Neural progenitor cell (in vitro differentiated cells): ENCODE data around the gene NOD1. TPM values are rescaled to one million over a fixed set of nuclear protein-coding genes. Genes with fewer than 3 reads are reported as not detected.
"Not testable (repeated sequence)": the region's sequence is repeated elsewhere in the genome, so short reads cannot be mapped to it uniquely, and the experiment has no call there.

Source experiments
- DNase-seq: peaks from one replicate; pipeline ENCODE4 v3.0.0-alpha.2; 2016; ENCODE audit warnings: low spot score
- H2AFZ ChIP-seq: fragments of 200-600 bp; sonication (generic); replicated peaks from 2 replicates; pipeline ENCODE4 v1.6.1; 2016; ENCODE audit warnings: antibody characterized with exemption
- H3F3A ChIP-seq: fragments of 200-600 bp; sonication (generic); 2 replicates; pipeline ENCODE4 v1.6.1; 2016; ENCODE audit warnings: antibody characterized with exemption, low read depth
- H3K27ac ChIP-seq: fragments of 200-600 bp; sonication (generic); 2 replicates; pipeline ENCODE4 v1.5.1; 2016; ENCODE audit warnings: mild to moderate bottlenecking
- H3K27me3 ChIP-seq: fragments of 200-600 bp; sonication (generic); 2 replicates; pipeline ENCODE4 v1.6.1; 2016; ENCODE audit warnings: mild to moderate bottlenecking, moderate library complexity
- H3K36me3 ChIP-seq: fragments of 200-600 bp; sonication (generic); 2 replicates; pipeline ENCODE4 v1.5.1; 2016
- H3K4me1 ChIP-seq: fragments of 200-600 bp; sonication (generic); 2 replicates; pipeline ENCODE4 v1.6.1; 2016; ENCODE audit warnings: mixed run types
- H3K4me2 ChIP-seq: fragments of 200-600 bp; sonication (generic); 2 replicates; pipeline ENCODE4 v1.6.1; 2016
- H3K4me3 ChIP-seq: fragments of 200-600 bp; sonication (generic); 2 replicates; pipeline ENCODE4 v1.5.1; 2016
- H3K79me2 ChIP-seq: fragments of 200-600 bp; sonication (generic); 2 replicates; pipeline ENCODE4 v1.6.1; 2016; ENCODE audit warnings: low read depth
- H3K9ac ChIP-seq: fragments of 200-600 bp; sonication (generic); 2 replicates; pipeline ENCODE4 v1.6.1; 2016
- H3K9me3 ChIP-seq: fragments of 200-600 bp; sonication (generic); 2 replicates; pipeline ENCODE4 v1.5.1; 2016; ENCODE audit warnings: low read depth
- H4K20me1 ChIP-seq: fragments of 200-600 bp; sonication (generic); 2 replicates; pipeline ENCODE4 v1.6.1; 2016; ENCODE audit warnings: low read depth
- H3K27ac Mint-ChIP-seq: 3 replicates; pipeline ENCODE4 v1.8.0; 2021; ENCODE audit warnings: mixed read lengths
- H3K27me3 Mint-ChIP-seq: 2 replicates; pipeline ENCODE4 v1.8.0; 2022; ENCODE audit warnings: low read depth, mild to moderate bottlenecking, inconsistent platforms, moderate library complexity, mixed read lengths; ENCODE audit not compliant: insufficient read depth
- H3K36me3 Mint-ChIP-seq: 3 replicates; pipeline ENCODE4 v1.8.0; 2021; ENCODE audit warnings: mixed read lengths
- H3K4me1 Mint-ChIP-seq: 3 replicates; pipeline ENCODE4 v1.8.0; 2021; ENCODE audit warnings: mixed read lengths
- H3K4me3 Mint-ChIP-seq: 3 replicates; pipeline ENCODE4 v1.8.0; 2021; ENCODE audit warnings: mild to moderate bottlenecking, moderate library complexity, mixed read lengths
- H3K9me3 Mint-ChIP-seq: 3 replicates; pipeline ENCODE4 v1.8.0; 2020; ENCODE audit warnings: mixed read lengths
- EZH2 ChIP-seq: fragments of 200-600 bp; sonication (generic); IDR thresholded peaks from 2 replicates; pipeline ENCODE4 v1.6.1; 2017; ENCODE audit warnings: antibody characterized with exemption, mild to moderate bottlenecking, moderate library complexity
- EZH2phosphoT487 ChIP-seq: fragments of 200-600 bp; sonication (generic); IDR thresholded peaks from 2 replicates; pipeline ENCODE4 v1.6.1; 2017; ENCODE audit warnings: antibody characterized with exemption
- total RNA-seq: library from RNA; depleted of rRNA; stranded (reverse); fragments of >200 nt; gene quantifications from 2 replicates; pipeline ENCODE4 v1.2.3, GENCODE V29; 2015; ENCODE audit warnings: low replicate concordance
- TF ChIP-seq, protein P1 (sequence below): fragments of 200-600 bp; sonication (generic); IDR thresholded peaks from 2 replicates; pipeline ENCODE4 v1.5.1; 2017; ENCODE audit warnings: antibody characterized with exemption, mild to moderate bottlenecking

NOD1 gene, protein sequence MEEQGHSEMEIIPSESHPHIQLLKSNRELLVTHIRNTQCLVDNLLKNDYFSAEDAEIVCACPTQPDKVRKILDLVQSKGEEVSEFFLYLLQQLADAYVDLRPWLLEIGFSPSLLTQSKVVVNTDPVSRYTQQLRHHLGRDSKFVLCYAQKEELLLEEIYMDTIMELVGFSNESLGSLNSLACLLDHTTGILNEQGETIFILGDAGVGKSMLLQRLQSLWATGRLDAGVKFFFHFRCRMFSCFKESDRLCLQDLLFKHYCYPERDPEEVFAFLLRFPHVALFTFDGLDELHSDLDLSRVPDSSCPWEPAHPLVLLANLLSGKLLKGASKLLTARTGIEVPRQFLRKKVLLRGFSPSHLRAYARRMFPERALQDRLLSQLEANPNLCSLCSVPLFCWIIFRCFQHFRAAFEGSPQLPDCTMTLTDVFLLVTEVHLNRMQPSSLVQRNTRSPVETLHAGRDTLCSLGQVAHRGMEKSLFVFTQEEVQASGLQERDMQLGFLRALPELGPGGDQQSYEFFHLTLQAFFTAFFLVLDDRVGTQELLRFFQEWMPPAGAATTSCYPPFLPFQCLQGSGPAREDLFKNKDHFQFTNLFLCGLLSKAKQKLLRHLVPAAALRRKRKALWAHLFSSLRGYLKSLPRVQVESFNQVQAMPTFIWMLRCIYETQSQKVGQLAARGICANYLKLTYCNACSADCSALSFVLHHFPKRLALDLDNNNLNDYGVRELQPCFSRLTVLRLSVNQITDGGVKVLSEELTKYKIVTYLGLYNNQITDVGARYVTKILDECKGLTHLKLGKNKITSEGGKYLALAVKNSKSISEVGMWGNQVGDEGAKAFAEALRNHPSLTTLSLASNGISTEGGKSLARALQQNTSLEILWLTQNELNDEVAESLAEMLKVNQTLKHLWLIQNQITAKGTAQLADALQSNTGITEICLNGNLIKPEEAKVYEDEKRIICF
- total RNA-seq: 5.0 and 7.4 TPM in 2 replicates

DNA sequence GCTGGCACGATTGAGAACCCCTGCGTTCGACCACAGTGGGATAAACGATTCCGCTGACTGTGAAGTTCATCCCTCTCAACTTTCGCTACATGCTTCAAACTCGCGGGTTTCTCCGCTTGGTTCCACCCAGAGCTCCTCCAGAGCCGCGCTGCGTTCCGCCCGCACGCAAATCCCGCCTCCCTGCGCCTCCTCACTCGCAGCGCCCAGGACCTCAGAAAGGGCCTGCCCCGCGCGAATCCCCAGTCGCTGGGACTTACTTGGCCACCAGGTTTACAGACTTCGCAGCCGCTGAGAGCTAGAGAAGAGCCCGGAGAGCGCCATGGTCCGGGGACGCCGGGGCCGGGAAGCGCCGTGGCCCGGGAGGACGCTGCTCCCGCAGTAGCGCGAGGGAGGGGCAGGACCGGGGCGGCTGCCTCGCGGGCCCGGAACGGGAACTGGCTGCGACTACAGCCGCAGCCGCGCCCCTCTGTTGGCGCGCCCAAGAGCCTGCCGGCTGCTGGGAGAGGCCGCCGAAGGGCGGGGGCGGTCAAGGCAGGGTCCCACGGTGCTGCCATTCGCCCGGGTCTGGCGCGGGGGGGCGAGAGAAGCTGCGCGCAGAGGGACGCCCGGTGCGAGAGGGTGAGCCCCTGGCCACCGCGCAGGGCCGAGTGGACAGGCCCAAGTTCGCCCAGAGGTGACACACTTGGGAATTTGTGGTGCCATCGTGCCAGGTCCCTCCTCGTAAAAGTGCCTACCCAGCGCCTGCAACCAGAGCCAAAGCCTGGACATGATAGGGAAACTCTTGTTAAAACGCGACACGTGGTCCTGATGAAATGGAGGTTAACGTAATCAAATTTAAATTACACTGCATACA, at the start of gene NOD1:
TSS of gene NOD1 (minus strand) at position 436 of the 853 bp plus-strand sequence. CDS start 21,863 bp downstream, outside the sequence.
- Histone ChIP-seq H3K36me3 (no peaks in the 10 kb centered on the region), H3K4me3 (peak within 1 kb of the TSS; percentile 71), H3K9me3 (no peaks in the 10 kb centered on the region), H3K27me3 (peaks cover 39% of the 10 kb centered on the region), H3K4me1 (peaks cover 4% of the 10 kb centered on the region), H3K27ac (no peak within 1 kb of the TSS), H3K9ac (peak within 1 kb of the TSS; percentile 40), H3K79me2 (no peaks in the 10 kb centered on the region), H3K4me2 (peak within 1 kb of the TSS; percentile 88), H3F3A (peaks cover 9% of the 10 kb centered on the region), H2AFZ (peak within 1 kb of the TSS; percentile 99), H4K20me1 (no peaks in the 10 kb centered on the region)
- DNase-seq: peak; percentile 87
- Mint-ChIP-seq H3K4me3 (peak within 1 kb of the TSS; percentile 89), H3K27me3 (no peaks in the 10 kb centered on the region), H3K27ac (peak within 1 kb of the TSS; percentile 55), H3K36me3 (no peaks in the 10 kb centered on the region), H3K4me1 (peaks cover 3% of the 10 kb centered on the region), H3K9me3 (no peaks in the 10 kb centered on the region)
- TF ChIP-seq EZH2 (peak; percentile 36), EZH2phosphoT487 (no peak)
- TF ChIP-seq, protein P1, sequence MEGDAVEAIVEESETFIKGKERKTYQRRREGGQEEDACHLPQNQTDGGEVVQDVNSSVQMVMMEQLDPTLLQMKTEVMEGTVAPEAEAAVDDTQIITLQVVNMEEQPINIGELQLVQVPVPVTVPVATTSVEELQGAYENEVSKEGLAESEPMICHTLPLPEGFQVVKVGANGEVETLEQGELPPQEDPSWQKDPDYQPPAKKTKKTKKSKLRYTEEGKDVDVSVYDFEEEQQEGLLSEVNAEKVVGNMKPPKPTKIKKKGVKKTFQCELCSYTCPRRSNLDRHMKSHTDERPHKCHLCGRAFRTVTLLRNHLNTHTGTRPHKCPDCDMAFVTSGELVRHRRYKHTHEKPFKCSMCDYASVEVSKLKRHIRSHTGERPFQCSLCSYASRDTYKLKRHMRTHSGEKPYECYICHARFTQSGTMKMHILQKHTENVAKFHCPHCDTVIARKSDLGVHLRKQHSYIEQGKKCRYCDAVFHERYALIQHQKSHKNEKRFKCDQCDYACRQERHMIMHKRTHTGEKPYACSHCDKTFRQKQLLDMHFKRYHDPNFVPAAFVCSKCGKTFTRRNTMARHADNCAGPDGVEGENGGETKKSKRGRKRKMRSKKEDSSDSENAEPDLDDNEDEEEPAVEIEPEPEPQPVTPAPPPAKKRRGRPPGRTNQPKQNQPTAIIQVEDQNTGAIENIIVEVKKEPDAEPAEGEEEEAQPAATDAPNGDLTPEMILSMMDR: peak; percentile 28

DNA sequence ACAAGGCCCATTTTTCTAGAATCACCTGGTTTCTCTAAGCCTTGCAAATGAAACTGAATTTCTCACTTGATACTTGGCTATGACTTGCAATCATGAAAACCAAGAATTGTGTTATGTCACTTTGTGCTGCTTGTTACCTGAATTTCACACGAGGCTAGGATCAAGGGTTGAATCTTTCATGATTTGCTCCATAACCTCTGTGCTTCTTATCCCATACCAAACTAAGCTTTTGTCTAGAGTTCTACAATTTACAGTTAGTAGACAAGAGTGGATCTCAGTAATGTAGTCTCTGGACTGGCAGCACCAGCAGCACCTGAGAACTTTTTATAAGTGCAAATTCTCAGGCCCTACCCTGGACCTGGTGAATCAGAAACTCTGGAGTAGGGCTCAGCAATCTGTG, 48.7 kb upstream of the NOD1 start:
- H3K4me1 Mint-ChIP-seq, H3K79me2 ChIP-seq, H3K4me1 ChIP-seq, H3K4me2 ChIP-seq, H3K9me3 Mint-ChIP-seq, DNase-seq, H3K4me3 ChIP-seq, H3K4me3 Mint-ChIP-seq, H3K27me3 ChIP-seq, H3K36me3 ChIP-seq, H3K36me3 Mint-ChIP-seq, H3K9me3 ChIP-seq, H2AFZ ChIP-seq, H3K27me3 Mint-ChIP-seq, H4K20me1 ChIP-seq, H3F3A ChIP-seq, H3K9ac ChIP-seq, H3K27ac ChIP-seq, H3K27ac Mint-ChIP-seq: not testable (repeated sequence)

DNA sequence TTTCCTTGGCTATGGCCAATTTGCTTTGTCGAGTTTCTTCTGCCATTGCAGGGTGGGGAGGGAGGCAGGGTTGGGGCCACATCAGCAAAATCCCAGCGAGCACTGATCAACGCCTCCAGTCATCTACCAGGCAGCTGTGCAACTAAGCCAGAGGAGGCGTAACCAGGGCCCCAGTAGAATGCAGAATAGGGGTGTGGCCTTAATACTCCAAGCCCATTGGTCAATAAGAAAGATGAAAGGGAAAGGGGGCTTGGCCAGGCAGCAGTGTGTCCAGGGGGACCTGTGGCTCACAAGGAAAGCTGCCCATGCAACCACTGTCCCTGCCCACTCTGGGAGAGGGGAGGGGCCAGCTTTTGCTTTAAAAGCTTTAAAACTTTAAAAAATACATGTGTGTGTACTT, 47.6 kb upstream of the NOD1 start:
- no peaks in the 10 kb centered on the region for H3K36me3 ChIP-seq
- Mint-ChIP-seq H3K36me3 (no peaks in the 10 kb centered on the region), H3K4me1 (peaks cover 2% of the 10 kb centered on the region), H3K4me3 (no peak overlapping the region), H3K9me3 (no peaks in the 10 kb centered on the region), H3K27me3 (peaks cover 2% of the 10 kb centered on the region), H3K27ac (no peak overlapping the region)
- no peaks in the 10 kb centered on the region for H3K9me3 ChIP-seq
- DNase-seq: peak; percentile 12
- H3K9ac ChIP-seq: no peak overlapping the region
- no peak overlapping the region for H2AFZ ChIP-seq
- no peaks in the 10 kb centered on the region for H4K20me1 ChIP-seq
- TF ChIP-seq, protein P1: no peak
- TF ChIP-seq EZH2phosphoT487: no peak
- no peak for TF ChIP-seq EZH2
- H3F3A ChIP-seq: no peaks in the 10 kb centered on the region
- no peaks in the 10 kb centered on the region for H3K27me3 ChIP-seq
- no peak overlapping the region for H3K4me2 ChIP-seq
- no peaks in the 10 kb centered on the region for H3K79me2 ChIP-seq
- H3K4me3 ChIP-seq: no peak overlapping the region
- no peak overlapping the region for H3K27ac ChIP-seq
- no peaks in the 10 kb centered on the region for H3K4me1 ChIP-seq
